SJSA1 (cell line): Measurements from ENCODE around the gene SEC24B. TPM values are rescaled to one million over a fixed set of nuclear protein-coding genes. Genes with fewer than 3 reads are reported as not detected.

Experiments
- DNase-seq, 2 experiments: peaks; one replicate each; pipeline ENCODE4 v3.0.0-alpha.2; 2015 to 2020; ENCODE audit warnings: low spot score in 2 of 2, low read depth in 1 of 2
- H3K27ac ChIP-seq: fragments of 250-450 bp; sonication (Bioruptor Pico); 2 replicates; pipeline ENCODE4 v1.5.1; 2020; ENCODE audit warnings: mild to moderate bottlenecking, moderate library complexity
- H3K27me3 ChIP-seq: fragments of 250-450 bp; sonication (Bioruptor Pico); replicated peaks from 2 replicates; pipeline ENCODE4 v1.5.1; 2020; ENCODE audit warnings: mild to moderate bottlenecking, moderate library complexity
- H3K36me3 ChIP-seq: fragments of 250-450 bp; sonication (Bioruptor Pico); 2 replicates; pipeline ENCODE4 v1.5.1; 2020; ENCODE audit warnings: mild to moderate bottlenecking
- H3K4me1 ChIP-seq: fragments of 250-450 bp; sonication (Bioruptor Pico); replicated peaks from 2 replicates; pipeline ENCODE4 v1.6.1; 2021; ENCODE audit warnings: mild to moderate bottlenecking
- H3K4me3 ChIP-seq: fragments of 250-450 bp; sonication (Bioruptor Pico); 2 replicates; pipeline ENCODE4 v1.5.1; 2020; ENCODE audit warnings: mild to moderate bottlenecking
- H3K9me3 ChIP-seq: fragments of 250-450 bp; sonication (Bioruptor Pico); replicated peaks from 2 replicates; pipeline ENCODE4 v1.5.1; 2020; ENCODE audit warnings: mild to moderate bottlenecking
- total RNA-seq: library from RNA; depleted of rRNA; stranded (reverse); fragments of >200 nt; shearing (Covaris generic); gene quantifications from 2 replicates; pipeline ENCODE4 v1.2.3, GENCODE V29; 2014; rRNA removed

The SEC24B gene
- total RNA-seq, 1 experiment from 2014 or later: 20.0 TPM

- no peak overlapping the region for H3K27ac ChIP-seq
- H3K36me3 ChIP-seq: no peaks in the 10 kb centered on the region
- no peaks in the 10 kb centered on the region for H3K4me1 ChIP-seq
- DNase-seq: no peak
- no peak overlapping the region for H3K4me3 ChIP-seq
- no peaks in the 10 kb centered on the region for H3K9me3 ChIP-seq
- H3K27me3 ChIP-seq: no peaks in the 10 kb centered on the region
These were observed 155.5 kb downstream of the SEC24B start for GRCh38 chr4:109589119-109589518.

GRCh38 chr4:109589605-109590004 is 156.0 kb downstream of the SEC24B start:
- Histone ChIP-seq H3K27ac (no peak overlapping the region), H3K36me3 (no peaks in the 10 kb centered on the region), H3K9me3 (no peaks in the 10 kb centered on the region), H3K4me3 (no peak overlapping the region), H3K27me3 (no peaks in the 10 kb centered on the region), H3K4me1 (no peaks in the 10 kb centered on the region)
- no peak for DNase-seq

Other genes starting within 250 kb of the SEC24B start
- gene COL25A1, start 131.2 kb upstream of the SEC24B start, total RNA-seq: 0.16 and 0.42 TPM in 2 replicates
- gene MCUB, start 126.4 kb downstream of the SEC24B start, total RNA-seq: 46.5 and 100 TPM in 2 replicates